H1 (cell line): Measurements from ENCODE around the gene ACYP2. TPM values are rescaled to one million over a fixed set of nuclear protein-coding genes. Genes with fewer than 3 reads are reported as not detected.

Experiments
- CTCF ChIA-PET: fragments of 300-600 bp; sonication (Branson Sonifier 250); formaldehyde crosslinking; loops from one replicate; lab custom pipeline; 2021; ENCODE audit not compliant: partially characterized antibody; lab: Charles Lee
- POLR2A ChIA-PET: fragments of 300-600 bp; sonication (Branson Sonifier 250); formaldehyde crosslinking; loops from one replicate; lab custom pipeline; 2021; ENCODE audit warnings: inconsistent platforms; ENCODE audit not compliant: partially characterized antibody; lab: Charles Lee
- DNase-seq, 2 experiments: peaks; one replicate each; pipeline versions ENCODE4 v3.0.0 to v3.0.0-alpha.2; 2010 to 2022; ENCODE audit warnings: low spot score in 2 of 2, low read depth in 1 of 2, mixed read lengths in 1 of 2
- FAIRE-seq: peaks from 2 replicates; lab custom pipeline; 2011; peaks lifted over from hg19 to GRCh38; lab: Jason Lieb, UNC
- H2AFZ ChIP-seq: 2 replicates; pipeline ENCODE4 v1.8.1; 2012; ENCODE audit warnings: low read length, inconsistent platforms
- H2AK5ac ChIP-seq: 2 replicates; pipeline ENCODE4 v1.6.1; 2013; ENCODE audit warnings: low read depth, low read length
- H2BK120ac ChIP-seq: replicated peaks from 2 replicates; pipeline ENCODE3; 2013; ENCODE audit warnings: low read depth, low read length, inconsistent platforms
- H2BK12ac ChIP-seq: 2 replicates; pipeline ENCODE4 v1.6.1; 2013; ENCODE audit warnings: low read depth, low read length
- H2BK15ac ChIP-seq: 2 replicates; pipeline ENCODE4 v1.6.1; 2013; ENCODE audit warnings: low read length
- H2BK20ac ChIP-seq: 2 replicates; pipeline ENCODE4 v1.6.1; 2013; ENCODE audit warnings: low read length
- H2BK5ac ChIP-seq: 2 replicates; pipeline ENCODE4 v1.6.1; 2013; ENCODE audit warnings: low read depth, low read length
- H3K14ac ChIP-seq: 2 replicates; pipeline ENCODE4 v1.6.1; 2013; ENCODE audit warnings: inconsistent platforms; ENCODE audit not compliant: insufficient read length
- H3K18ac ChIP-seq: 2 replicates; pipeline ENCODE4 v1.6.1; 2013; ENCODE audit warnings: low read length; ENCODE audit errors: extremely low read depth
- H3K23ac ChIP-seq: 2 replicates; pipeline ENCODE4 v1.6.1; 2013; ENCODE audit warnings: inconsistent platforms; ENCODE audit not compliant: insufficient read length
- H3K23me2 ChIP-seq: 2 replicates; pipeline ENCODE4 v1.6.1; 2013; ENCODE audit warnings: low read depth, low read length
- H3K27ac ChIP-seq: 2 replicates; pipeline ENCODE4 v1.6.1; 2011; ENCODE audit warnings: low read depth, low read length, inconsistent platforms
- H3K27me3 ChIP-seq, 4 experiments: replicated peaks in 1 of 4; 1 replicate in 1 of 4; 2 replicates in 3 of 4; pipeline versions ENCODE4 v1.6.1 to v1.8.1; 2011 to 2013; ENCODE audit warnings: low read length in 3 of 4, mild to moderate bottlenecking in 3 of 4, inconsistent platforms in 2 of 4, mixed read lengths in 2 of 4, moderate library complexity in 1 of 4; ENCODE audit not compliant: control insufficient read depth in 3 of 4, insufficient read depth in 3 of 4; ENCODE audit errors: extremely low read depth in 1 of 4
- H3K36me3 ChIP-seq, 4 experiments: 2 replicates each; pipeline versions ENCODE4 v1.6.1 to v1.8.1; 2011 to 2013; ENCODE audit warnings: mild to moderate bottlenecking in 4 of 4, low read length in 3 of 4, moderate library complexity in 2 of 4, control low read depth in 1 of 4, inconsistent platforms in 1 of 4; ENCODE audit not compliant: insufficient read depth in 4 of 4, control insufficient read depth in 2 of 4
- H3K4ac ChIP-seq: replicated peaks from 2 replicates; pipeline ENCODE3; 2013; ENCODE audit warnings: low read length, low read depth, mixed read lengths, inconsistent platforms; ENCODE audit not compliant: insufficient read length
- H3K4me1 ChIP-seq, 4 experiments: replicated peaks in 1 of 4; 1 replicate in 1 of 4; 2 replicates in 3 of 4; pipeline versions ENCODE4 v1.6.1 to v1.8.1; 2011 to 2013; ENCODE audit warnings: low read length in 3 of 4, inconsistent platforms in 2 of 4, mixed read lengths in 1 of 4; ENCODE audit not compliant: insufficient read depth in 4 of 4, control insufficient read depth in 3 of 4
- H3K4me2 ChIP-seq, 2 experiments: 2 replicates each; pipeline versions ENCODE4 v1.6.1 to v1.8.1; 2011 to 2013; ENCODE audit warnings: low read depth in 2 of 2, low read length in 2 of 2, control low read depth in 1 of 2, inconsistent platforms in 1 of 2, mild to moderate bottlenecking in 1 of 2; ENCODE audit not compliant: insufficient read depth in 1 of 2
- H3K4me3 ChIP-seq, 4 experiments: fragments of 200-600, 300-600 bp in 1 of 4; sonication (generic), shearing (Covaris generic), sonication (Bioruptor Twin) in 1 of 4; 2 replicates each; pipeline versions ENCODE4 v1.5.1 to v1.8.1; 2011 to 2016; ENCODE audit warnings: low read length in 4 of 4, low read depth in 3 of 4, control low read depth in 2 of 4, inconsistent platforms in 2 of 4, mild to moderate bottlenecking in 2 of 4, mixed read lengths in 1 of 4, moderate library complexity in 1 of 4; ENCODE audit not compliant: insufficient read depth in 2 of 4; ENCODE audit errors: extremely low read depth in 1 of 4
- H3K56ac ChIP-seq: replicated peaks from 2 replicates; pipeline ENCODE3; 2013; ENCODE audit warnings: low read depth, mild to moderate bottlenecking, mixed read lengths, low read length, inconsistent platforms; ENCODE audit not compliant: insufficient read length
- H3K79me1 ChIP-seq: 2 replicates; pipeline ENCODE4 v1.6.1; 2013; ENCODE audit warnings: low read depth, low read length, control low read depth
- H3K79me2 ChIP-seq, 2 experiments: 2 replicates each; pipeline versions ENCODE4 v1.6.1 to v1.8.1; 2012 to 2013; ENCODE audit warnings: low read length in 2 of 2, mild to moderate bottlenecking in 2 of 2, inconsistent platforms in 1 of 2; ENCODE audit not compliant: insufficient read depth in 2 of 2, control insufficient read depth in 1 of 2
- H3K9ac ChIP-seq, 4 experiments: replicated peaks in 1 of 4; 1 replicate in 1 of 4; 2 replicates in 3 of 4; pipeline versions ENCODE4 v1.6.1 to v1.8.1; 2011 to 2013; ENCODE audit warnings: low read depth in 3 of 4, low read length in 3 of 4, control low read depth in 2 of 4, mild to moderate bottlenecking in 2 of 4, moderate library complexity in 2 of 4, inconsistent platforms in 1 of 4; ENCODE audit errors: extremely low read depth in 1 of 4
- H3K9me3 ChIP-seq, 2 experiments: 2 replicates each; pipeline versions ENCODE4 v1.6.1 to v1.8.1; 2012 to 2013; ENCODE audit warnings: mild to moderate bottlenecking in 2 of 2, moderate library complexity in 2 of 2, control low read depth in 1 of 2, inconsistent platforms in 1 of 2, low read depth in 1 of 2, low read length in 1 of 2, mixed read lengths in 1 of 2; ENCODE audit not compliant: insufficient read depth in 2 of 2
- H4K20me1 ChIP-seq, 2 experiments: replicated peaks in 1 of 2; 2 replicates each; pipeline versions ENCODE3 to v1.8.1; 2011 to 2013; ENCODE audit warnings: inconsistent platforms in 2 of 2, low read length in 2 of 2, mild to moderate bottlenecking in 1 of 2; ENCODE audit not compliant: insufficient read depth in 2 of 2, control insufficient read depth in 1 of 2
- H4K5ac ChIP-seq: 2 replicates; pipeline ENCODE4 v1.6.1; 2013; ENCODE audit warnings: low read length, low read depth, mixed read lengths, inconsistent platforms; ENCODE audit not compliant: insufficient read length
- H4K8ac ChIP-seq: 2 replicates; pipeline ENCODE4 v1.8.0; 2013; ENCODE audit warnings: mild to moderate bottlenecking, moderate library complexity, low read length, inconsistent platforms; ENCODE audit not compliant: insufficient read depth; ENCODE audit errors: extremely low read depth
- H4K91ac ChIP-seq: replicated peaks from 2 replicates; pipeline ENCODE3; 2013; ENCODE audit warnings: low read length, mixed read lengths, inconsistent platforms; ENCODE audit not compliant: insufficient read length
- PHF8 ChIP-seq: fragments of 200-600 bp; sonication (generic); conservative IDR thresholded peaks from 2 replicates; pipeline ENCODE4 v1.7.1; 2012; ENCODE audit warnings: low read depth, mild to moderate bottlenecking, inconsistent platforms, low read length, moderate library complexity
- TEAD4 ChIP-seq: IDR thresholded peaks from 2 replicates; pipeline ENCODE4 v1.6.1; 2012; ENCODE audit warnings: low read depth, low read length, inconsistent platforms, mixed read lengths
- WGBS, 2 experiments: shearing (Covaris generic) in 1 of 2; methylation state at CpG; one replicate each; pipeline versions ENCODE4 v1.1.6 to v1.1.7; 2013 to 2015; ENCODE audit warnings: low lambda C conversion rate in 2 of 2, mixed read lengths in 2 of 2, inconsistent platforms in 1 of 2, low coverage in 1 of 2, missing lambda C conversion rate in 1 of 2; ENCODE audit not compliant: insufficient replicate concordance in 2 of 2, insufficient coverage in 1 of 2, insufficient read length in 1 of 2; ENCODE audit errors: extremely low coverage in 1 of 2, missing lambda C conversion rate in 1 of 2; 5-methylcytosine and 5-hydroxymethylcytosine counted together
- polyA plus RNA-seq, 7 experiments: library from polyadenylated mRNA; depleted of rRNA in 3 of 7; stranded (reverse) in 5 of 7; unstranded in 2 of 7; fragments of >200 nt in 5 of 7; fragments of 200-250 nt in 2 of 7; gene quantifications; 1 replicate in 5 of 7; 2 replicates in 1 of 7; 4 replicates in 1 of 7; pipeline versions ENCODE4 v1.2.1 to v1.2.3, GENCODE V29; 2011 to 2013; ENCODE audit warnings: missing spikeins in 2 of 7, mixed read lengths in 2 of 7
- total RNA-seq: library from RNA; stranded (reverse); fragmentation: NEBNext Ultra II Directional; extraction: Animal tissue kit (Norgen Biotek cat#: 25700); gene quantifications from 2 replicates; pipeline ENCODE4 v1.2.1, GENCODE V29; 2021

Gene ACYP2
- total and polyA plus RNA-seq, 2 of the 8 experiments (the other 6 are each of a cell fraction or from before 2014, with no cell fraction given), result 3.4 to 4.4 TPM

DNA sequence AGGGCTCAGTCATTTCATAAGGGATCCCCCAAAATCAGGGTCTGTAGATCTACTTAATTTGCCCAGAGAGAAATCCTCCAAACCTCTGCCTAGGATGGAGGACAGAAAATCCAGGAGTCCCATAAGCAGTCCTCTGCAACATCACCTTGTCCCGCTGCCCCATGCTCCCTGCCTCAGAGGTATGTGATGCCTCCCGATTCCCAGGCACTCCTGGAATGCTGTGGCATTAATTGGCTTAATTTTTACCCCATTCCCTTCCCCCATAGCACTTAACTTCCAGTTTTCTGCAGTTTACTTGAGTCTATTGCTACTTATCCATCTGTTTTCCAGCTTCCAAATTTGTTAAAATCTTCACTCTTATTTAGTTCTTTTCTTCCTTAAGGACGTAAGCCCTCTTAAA is 232.2 kb downstream of the ACYP2 start:
- H3K4me1 ChIP-seq, result no peaks in the 10 kb centered on the region
- WGBS, 2 experiments, result 71% methylated on average over 3 of the region's 3 CpGs; no CpG with 5 or more reads in 1 of the 2 experiments
- no peak overlapping the region for H2BK20ac ChIP-seq
- H2BK12ac ChIP-seq, result no peak overlapping the region
- H4K8ac ChIP-seq, result no peak overlapping the region
- ChIA-PET POLR2A (no interaction called here), CTCF (interaction anchor here (1.5 kb wide), 1 partner anchor 31 kb away, joined by 5 read pairs; no protein-coding TSS in a partner anchor)
- FAIRE-seq (peak; percentile 39), DNase-seq (no peak)
- no peaks in the 10 kb centered on the region for H3K36me3 ChIP-seq
- no peak overlapping the region for H2BK15ac ChIP-seq
- H3K4me2 ChIP-seq, result no peak overlapping the region; a peak in 1 of 4 replicates
- H3K4me3 ChIP-seq, result no peak overlapping the region
- TF ChIP-seq PHF8 (no peak), TEAD4 (peak; percentile 88)
- H2BK120ac ChIP-seq, result no peak overlapping the region
- no peaks in the 10 kb centered on the region for H3K27me3 ChIP-seq
- H3K9ac ChIP-seq, result no peak overlapping the region
- no peak overlapping the region for H4K91ac ChIP-seq
- no peak overlapping the region for H3K14ac ChIP-seq
- H4K5ac ChIP-seq, result no peak overlapping the region
- no peaks in the 10 kb centered on the region for H3K9me3 ChIP-seq
- H3K79me1 ChIP-seq, result no peaks in the 10 kb centered on the region
- no peak overlapping the region for H2AK5ac ChIP-seq
- H3K27ac ChIP-seq, result no peak overlapping the region
- H3K23me2 ChIP-seq, result no peaks in the 10 kb centered on the region
- H3K4ac ChIP-seq, result no peak overlapping the region
- H2BK5ac ChIP-seq, result no peak overlapping the region
- H3K18ac ChIP-seq, result no peak overlapping the region
- no peak overlapping the region for H3K56ac ChIP-seq
- H3K79me2 ChIP-seq, result no peaks in the 10 kb centered on the region
- H3K23ac ChIP-seq, result no peak overlapping the region
- no peaks in the 10 kb centered on the region for H4K20me1 ChIP-seq
- H2AFZ ChIP-seq, result 0 out of 2 replicates have a peak overlapping the region, but pooled peaks have one; percentile 42
